HepG2 (cell line): ENCODE data around the gene KCNJ6. TPM values are rescaled to one million over a fixed set of nuclear protein-coding genes. Genes with fewer than 3 reads are reported as not detected.
A peak's percentile ranks its signal among the peaks of the same experiment; 100 is the strongest.

ENCODE experiments used
- ATAC-seq: fragments of 200-7000 bp; cut with Tn5 transposase; 3 replicates; pipeline ENCODE4 v1.9.1; 2020; ENCODE audit warnings: mild to moderate bottlenecking, moderate library complexity
- BruUV-seq: library from RNA; stranded (reverse); fragments of 400-500 nt; replicated peaks from 2 replicates; lab custom pipeline; 2021; lab: Mats Ljungman, UMichigan
- CTCF ChIA-PET: fragments of 300-600 bp; formaldehyde crosslinking; extraction: SDS; loops from one replicate; lab custom pipeline; 2021; ENCODE audit warnings: low total read pairs, inconsistent platforms, low intra/inter-chr PET ratio; lab: Yijun Ruan, JAX
- POLR2A ChIA-PET: fragments of 350-600 bp; sonication (Branson Sonifier 250); formaldehyde crosslinking; loops from one replicate; lab custom pipeline; 2020; ENCODE audit warnings: antibody characterized with exemption, inconsistent platforms; lab: Yijun Ruan, JAX
- DNase-seq: peaks from one replicate; pipeline ENCODE4 v3.0.0-alpha.2; 2015; ENCODE audit warnings: low spot score
- FAIRE-seq: peaks from 3 replicates; lab custom pipeline; 2011; peaks lifted over from hg19 to GRCh38; lab: Jason Lieb, UNC
- H2AFZ ChIP-seq: one replicate; pipeline ENCODE4 v1.6.1; 2011; ENCODE audit warnings: low read length, inconsistent platforms
- H3K27ac ChIP-seq: fragments of 300-600 bp; 3 replicates; pipeline ENCODE4 v1.8.0; 2011; ENCODE audit warnings: mixed run types, mild to moderate bottlenecking, mixed read lengths, low read length, inconsistent platforms; ENCODE audit not compliant: insufficient read depth; ENCODE audit errors: extremely low read length
- H3K27me3 ChIP-seq, 2 experiments: fragments of 200-600 bp in 1 of 2; 2 replicates in 1 of 2; 3 replicates in 1 of 2; pipeline versions ENCODE4 v1.6.0 to v1.8.0; 2011; ENCODE audit warnings: low read length in 2 of 2, mild to moderate bottlenecking in 2 of 2, moderate library complexity in 2 of 2, inconsistent platforms in 1 of 2; ENCODE audit not compliant: insufficient read depth in 2 of 2, control insufficient read depth in 1 of 2
- H3K36me3 ChIP-seq, 2 experiments: fragments of 200-600 bp in 1 of 2; replicated peaks in 1 of 2; 2 replicates in 1 of 2; 3 replicates in 1 of 2; pipeline versions ENCODE4 v1.5.1 to v1.8.0; 2011; ENCODE audit warnings: low read length in 2 of 2, inconsistent platforms in 1 of 2; ENCODE audit not compliant: insufficient read depth in 2 of 2, control insufficient read depth in 1 of 2
- H3K4me1 ChIP-seq: 2 replicates; pipeline ENCODE4 v1.5.1; 2012; ENCODE audit warnings: low read length, inconsistent platforms; ENCODE audit not compliant: insufficient read depth
- H3K4me2 ChIP-seq: 2 replicates; pipeline ENCODE4 v1.6.0; 2011; ENCODE audit warnings: low read depth, low read length, inconsistent platforms
- H3K4me3 ChIP-seq, 3 experiments: fragments of 200-600 bp in 1 of 3; sonication (generic), shearing (Covaris generic) in 1 of 3; replicated peaks in 1 of 3; 2 replicates each; pipeline ENCODE4 v1.5.1; 2011 to 2016; ENCODE audit warnings: low read length in 3 of 3, inconsistent platforms in 2 of 3, low read depth in 2 of 3, mild to moderate bottlenecking in 2 of 3, control low read depth in 1 of 3, mixed read lengths in 1 of 3; ENCODE audit not compliant: insufficient read depth in 1 of 3
- H3K79me2 ChIP-seq: one replicate; pipeline ENCODE4 v1.6.1; 2011; ENCODE audit warnings: low read length, inconsistent platforms; ENCODE audit not compliant: insufficient read depth
- H3K9ac ChIP-seq: 2 replicates; pipeline ENCODE4 v1.6.0; 2011; ENCODE audit warnings: mild to moderate bottlenecking, low read depth, low read length, inconsistent platforms; ENCODE audit not compliant: insufficient read depth
- H3K9me3 ChIP-seq: 2 replicates; pipeline ENCODE4 v1.5.1; 2012; ENCODE audit warnings: mild to moderate bottlenecking, low read length
- H4K20me1 ChIP-seq: 2 replicates; pipeline ENCODE4 v1.6.0; 2011; ENCODE audit warnings: inconsistent platforms, mild to moderate bottlenecking, low read length, moderate library complexity; ENCODE audit not compliant: insufficient read depth
- HNF4A ChIP-seq: sonication (generic); formaldehyde crosslinking; IDR thresholded peaks from 2 replicates; pipeline ENCODE4 v1.4.0; 2020; ENCODE audit warnings: missing genetic modification reagents
- ISX ChIP-seq: sonication (generic); formaldehyde crosslinking; conservative IDR thresholded peaks from 2 replicates; pipeline ENCODE4 v1.5.0; 2020; ENCODE audit warnings: missing genetic modification reagents
- MYC ChIP-seq: sonication (generic); formaldehyde crosslinking; IDR thresholded peaks from 2 replicates; pipeline ENCODE4 v1.9.0; 2021; ENCODE audit warnings: missing genetic modification reagents, borderline replicate concordance
- SOX13 ChIP-seq, 3 experiments: fragments of 450-650 bp in 1 of 3; sonication (generic) in 1 of 3; formaldehyde crosslinking in 1 of 3; IDR thresholded peaks in 2 of 3; conservative IDR thresholded peaks in 1 of 3; 2 replicates each; pipeline versions ENCODE4 v1.5.0 to v1.6.1; 2016 to 2020; ENCODE audit warnings: antibody characterized with exemption in 1 of 3, mild to moderate bottlenecking in 1 of 3, missing compliant biosample characterization in 1 of 3, missing genetic modification reagents in 1 of 3, moderate library complexity in 1 of 3
- SOX6 ChIP-seq, 2 experiments: fragments of 450-650 bp in 1 of 2; sonication (generic) in 1 of 2; formaldehyde crosslinking in 1 of 2; IDR thresholded peaks; 2 replicates each; pipeline versions ENCODE4 v1.4.0 to v1.6.1; 2017 to 2020; ENCODE audit warnings: antibody characterized with exemption in 1 of 2, mild to moderate bottlenecking in 1 of 2, missing genetic modification reagents in 1 of 2
- TEAD3 ChIP-seq: optimal IDR thresholded peaks from 2 replicates; pipeline ENCODE3; 2016; ENCODE audit warnings: borderline replicate concordance
- TMF1 ChIP-seq: sonication (generic); formaldehyde crosslinking; IDR thresholded peaks from 2 replicates; pipeline ENCODE4 v1.8.1; 2022; ENCODE audit warnings: low read depth, missing genetic modification reagents
- TRIM24 ChIP-seq: sonication (generic); formaldehyde crosslinking; IDR thresholded peaks from 2 replicates; pipeline ENCODE4 v1.8.0; 2022; ENCODE audit warnings: mild to moderate bottlenecking, missing genetic modification reagents
- YEATS2 ChIP-seq: sonication (generic); formaldehyde crosslinking; IDR thresholded peaks from 2 replicates; pipeline ENCODE4 v1.4.0; 2020; ENCODE audit warnings: missing genetic modification reagents, borderline replicate concordance
- ZFP36L1 ChIP-seq: sonication (generic); formaldehyde crosslinking; IDR thresholded peaks from 2 replicates; pipeline ENCODE4 v1.8.0; 2022; ENCODE audit warnings: mild to moderate bottlenecking, missing genetic modification reagents, moderate library complexity
- ZNF512 ChIP-seq: sonication (generic); formaldehyde crosslinking; IDR thresholded peaks from 2 replicates; pipeline ENCODE4 v1.4.0; 2020; ENCODE audit warnings: mild to moderate bottlenecking, missing genetic modification reagents
- ZNF766 ChIP-seq: sonication (generic); formaldehyde crosslinking; IDR thresholded peaks from 2 replicates; pipeline ENCODE4 v1.5.0; 2020; ENCODE audit warnings: missing genetic modification reagents, borderline replicate concordance
- ZSCAN25 ChIP-seq: sonication (generic); formaldehyde crosslinking; IDR thresholded peaks from 2 replicates; pipeline ENCODE4 v1.8.0; 2022; ENCODE audit warnings: mild to moderate bottlenecking, missing genetic modification reagents
- ZUFSP ChIP-seq: sonication (generic); formaldehyde crosslinking; IDR thresholded peaks from 2 replicates; pipeline ENCODE4 v1.9.0; 2021; ENCODE audit warnings: missing genetic modification reagents, mild to moderate bottlenecking, borderline replicate concordance
- WGBS: methylation state at CpG from one replicate; pipeline ENCODE4 v1.1.6; 2017; ENCODE audit warnings: low lambda C conversion rate; 5-methylcytosine and 5-hydroxymethylcytosine counted together
- in situ Hi-C: cut with HindIII; loops from 2 replicates; pipeline ENCODE4 v1.10.0; 2017; ENCODE audit warnings: low pct_unique_long_range_greater_than_20kb; ENCODE audit not compliant: extremely low pct_ligation_motif_present
- intact Hi-C: fragments of 100-400 bp; cut with micrococcal nuclease; formaldehyde crosslinking; loops from one replicate; pipeline ENCODE4 v1.10.0; 2022; ENCODE audit not compliant: unreplicated experiment
- polyA plus RNA-seq, 8 experiments: library from polyadenylated mRNA; depleted of rRNA in 3 of 8; stranded (reverse) in 7 of 8; unstranded in 1 of 8; fragments of >200 nt; fragmentation: Illumina TruSeq in 4 of 8; extraction: Trizol in 4 of 8; gene quantifications; 2 replicates each; pipeline versions ENCODE4 v1.2.1 to v1.2.3, GENCODE V29; 2011 to 2016; ENCODE audit warnings: low read depth in 4 of 8, missing spikeins in 1 of 8, mixed read lengths in 1 of 8; ENCODE audit not compliant: insufficient read depth in 1 of 8
- total RNA-seq, 5 experiments: library from RNA; depleted of rRNA; stranded (reverse); fragments of >200 nt; fragmentation: Illumina TruSeq; extraction: Trizol; gene quantifications; 2 replicates each; pipeline ENCODE4 v1.2.3, GENCODE V29; 2016; ENCODE audit warnings: low read depth in 1 of 5
- TF ChIP-seq, protein P1 (sequence below): IDR thresholded peaks from 2 replicates; pipeline ENCODE4 v1.6.1; 2012; ENCODE audit warnings: inconsistent platforms
- TF ChIP-seq, protein P2 (sequence below): sonication (generic); formaldehyde crosslinking; IDR thresholded peaks from 2 replicates; pipeline ENCODE4 v1.8.0; 2022; ENCODE audit warnings: missing genetic modification reagents, mild to moderate bottlenecking, moderate library complexity, borderline replicate concordance

Gene KCNJ6
- total and polyA plus RNA-seq, 2 of the 13 experiments (the other 11 are each of a cell fraction or from before 2014, with no cell fraction given) = not detected

DNA sequence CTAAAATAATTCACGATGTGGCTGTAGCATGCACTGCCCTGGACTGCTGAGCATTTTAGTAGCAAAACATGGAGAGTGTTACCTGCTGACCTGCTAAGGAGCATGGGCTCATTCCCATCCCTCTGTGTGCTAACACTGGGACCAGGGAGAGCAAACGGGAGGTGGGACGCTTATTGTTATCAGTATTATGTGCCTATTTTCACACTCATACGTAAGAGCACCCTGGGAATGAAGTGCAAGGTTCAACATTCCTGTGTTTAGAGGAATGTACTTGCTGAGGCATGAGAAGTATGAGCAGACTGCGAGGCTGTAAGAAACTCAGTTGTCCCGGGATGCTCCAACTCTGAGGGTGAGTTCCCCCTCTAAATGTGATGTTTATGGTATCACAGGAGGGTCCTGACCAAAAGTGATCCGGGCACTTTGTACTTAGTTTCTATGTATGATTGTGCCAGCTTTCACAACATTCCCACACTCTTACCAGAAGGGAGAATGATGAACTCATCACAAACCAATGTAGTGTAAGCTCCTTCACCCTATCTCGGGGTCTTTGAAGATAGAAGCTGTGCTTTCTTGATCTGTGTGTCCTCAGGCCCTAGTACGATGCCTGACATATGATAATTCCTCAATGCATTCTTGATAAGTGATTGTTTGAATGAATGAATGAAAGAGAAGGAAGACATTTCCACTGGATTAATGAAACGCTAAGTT, 164.8 kb downstream of the KCNJ6 start:
- no TSS peak for BruUV-seq
- H3K4me3 ChIP-seq = no peak overlapping the region
- peak; percentile 68 for DNase-seq
- H3K9ac ChIP-seq = no peak overlapping the region
- H3K4me2 ChIP-seq = no peak overlapping the region
- H3K36me3 ChIP-seq = no peaks in the 10 kb centered on the region
- no peaks in the 10 kb centered on the region for H4K20me1 ChIP-seq
- TF ChIP-seq ISX (CRISPR knock-in tag) (no peak), MYC (no peak), TMF1 (CRISPR knock-in tag) (no peak), ZSCAN25 (CRISPR knock-in tag) (no peak), YEATS2 (CRISPR knock-in tag) (no peak), ZNF766 (no peak), SOX6 (IDR thresholded peaks at IDR 0.05) (no peak), SOX6 (CRISPR knock-in tag; IDR thresholded peaks at IDR 0.05) (0 out of 2 replicates have a peak, but pooled peaks have one; percentile 23), HNF4A (CRISPR knock-in tag) (peak; percentile 31), SOX13 (IDR thresholded peaks at IDR 0.05) (no peak), SOX13 (CRISPR knock-in tag; conservative IDR thresholded peaks at IDR 0.05 in 1 of 2, IDR thresholded peaks at IDR 0.05 in 1 of 2) (0 out of 4 replicates have a peak, but pooled peaks of 1 of the 2 experiments have one; percentile 18), ZFP36L1 (CRISPR knock-in tag) (no peak), ZNF512 (CRISPR knock-in tag) (no peak), TRIM24 (CRISPR knock-in tag) (no peak), TEAD3 (CRISPR knock-in tag) (peak; percentile 78), ZUFSP (CRISPR knock-in tag) (no peak)
- TF ChIP-seq, protein P1, sequence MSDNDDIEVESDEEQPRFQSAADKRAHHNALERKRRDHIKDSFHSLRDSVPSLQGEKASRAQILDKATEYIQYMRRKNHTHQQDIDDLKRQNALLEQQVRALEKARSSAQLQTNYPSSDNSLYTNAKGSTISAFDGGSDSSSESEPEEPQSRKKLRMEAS = no peak
- TF ChIP-seq, protein P2, sequence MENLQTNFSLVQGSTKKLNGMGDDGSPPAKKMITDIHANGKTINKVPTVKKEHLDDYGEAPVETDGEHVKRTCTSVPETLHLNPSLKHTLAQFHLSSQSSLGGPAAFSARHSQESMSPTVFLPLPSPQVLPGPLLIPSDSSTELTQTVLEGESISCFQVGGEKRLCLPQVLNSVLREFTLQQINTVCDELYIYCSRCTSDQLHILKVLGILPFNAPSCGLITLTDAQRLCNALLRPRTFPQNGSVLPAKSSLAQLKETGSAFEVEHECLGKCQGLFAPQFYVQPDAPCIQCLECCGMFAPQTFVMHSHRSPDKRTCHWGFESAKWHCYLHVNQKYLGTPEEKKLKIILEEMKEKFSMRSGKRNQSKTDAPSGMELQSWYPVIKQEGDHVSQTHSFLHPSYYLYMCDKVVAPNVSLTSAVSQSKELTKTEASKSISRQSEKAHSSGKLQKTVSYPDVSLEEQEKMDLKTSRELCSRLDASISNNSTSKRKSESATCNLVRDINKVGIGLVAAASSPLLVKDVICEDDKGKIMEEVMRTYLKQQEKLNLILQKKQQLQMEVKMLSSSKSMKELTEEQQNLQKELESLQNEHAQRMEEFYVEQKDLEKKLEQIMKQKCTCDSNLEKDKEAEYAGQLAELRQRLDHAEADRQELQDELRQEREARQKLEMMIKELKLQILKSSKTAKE (CRISPR knock-in tag) = no peak
- no peak overlapping the region for H2AFZ ChIP-seq
- in situ Hi-C loops = no loop called here
- H3K27me3 ChIP-seq = no peaks in the 10 kb centered on the region; a peak in 1 of 5 replicates
- POLR2A ChIA-PET = no interaction called here
- no peaks in the 10 kb centered on the region for H3K79me2 ChIP-seq
- ATAC-seq = peak; percentile 88
- WGBS = 19% methylated on average over 8 of the region's 10 CpGs
- no peak for FAIRE-seq
- no peak overlapping the region for H3K27ac ChIP-seq
- no peaks in the 10 kb centered on the region for H3K9me3 ChIP-seq
- H3K4me1 ChIP-seq = peaks cover 8% of the 10 kb centered on the region
- intact Hi-C loops = no loop called here
- CTCF ChIA-PET = no interaction called here
